ENCODE results near the gene EFNA1. TPM values are rescaled to one million over a fixed set of nuclear protein-coding genes. Genes with fewer than 3 reads are reported as not detected.

Gene EFNA1
- total RNA-seq, 1 donor from 2014 or later, result 22.1 TPM

- peaks cover 21% of the 10 kb centered on the region for H3K4me1 Mint-ChIP-seq (ENCODE audit: low read depth)
- H3K4me3 Mint-ChIP-seq (ENCODE audit: low read depth), result peak overlapping the region; percentile 97
- TF ChIP-seq CTCF (IDR thresholded peaks at IDR 0.05; ENCODE audit: unreplicated experiment), result no peak
- H3K27ac Mint-ChIP-seq, result peak overlapping the region; percentile 99
- peaks cover 7% of the 10 kb centered on the region for H3K27me3 Mint-ChIP-seq
- H3K9me3 Mint-ChIP-seq (ENCODE audit: low read depth), result no peaks in the 10 kb centered on the region
- DNase-seq (ENCODE audit: low spot score, unreplicated experiment), result no peak
- peaks cover 11% of the 10 kb centered on the region for H3K36me3 Mint-ChIP-seq (ENCODE audit: insufficient read depth)
Measured at GRCh38 chr1:155136748-155137147, 9.1 kb downstream of the EFNA1 start.

GRCh38 chr1:155137154-155137949, 9.7 kb downstream of the EFNA1 start:
- H3K36me3 Mint-ChIP-seq (ENCODE audit: insufficient read depth), result peaks cover 8% of the 10 kb centered on the region
- TF ChIP-seq CTCF (IDR thresholded peaks at IDR 0.05; ENCODE audit: unreplicated experiment), result no peak
- no peak overlapping the region for H3K27ac Mint-ChIP-seq
- H3K27me3 Mint-ChIP-seq, result peaks cover 10% of the 10 kb centered on the region
- no peaks in the 10 kb centered on the region for H3K9me3 Mint-ChIP-seq (ENCODE audit: low read depth)
- DNase-seq (ENCODE audit: low spot score, unreplicated experiment), result no peak
- peak overlapping the region; percentile 97 for H3K4me3 Mint-ChIP-seq (ENCODE audit: low read depth)
- peaks cover 21% of the 10 kb centered on the region for H3K4me1 Mint-ChIP-seq (ENCODE audit: low read depth)

- no peaks in the 10 kb centered on the region for H3K9me3 Mint-ChIP-seq (ENCODE audit: low read depth)
- peaks cover 14% of the 10 kb centered on the region for H3K27me3 Mint-ChIP-seq
- H3K36me3 Mint-ChIP-seq (ENCODE audit: insufficient read depth), result peaks cover 1% of the 10 kb centered on the region
- peak; percentile 66 for DNase-seq (ENCODE audit: low spot score, unreplicated experiment)
- H3K4me3 Mint-ChIP-seq (ENCODE audit: low read depth), result peak within 1 kb of the TSS; percentile 97
- peaks cover 16% of the 10 kb centered on the region for H3K4me1 Mint-ChIP-seq (ENCODE audit: low read depth)
- H3K27ac Mint-ChIP-seq, result peak within 1 kb of the TSS; percentile 95
- TF ChIP-seq CTCF (IDR thresholded peaks at IDR 0.05; ENCODE audit: unreplicated experiment), result no peak
Measured at GRCh38 chr1:155139895-155140629, 12.4 kb downstream of the EFNA1 start, which contains the start of gene DPM3. Gene DPM3, minus strand, starts transcription at chr1:155140531. Its CDS starts 291 bp downstream, at chr1:155140240.

- no peak for DNase-seq (ENCODE audit: low spot score, unreplicated experiment)
- peaks cover 13% of the 10 kb centered on the region for H3K4me1 Mint-ChIP-seq (ENCODE audit: low read depth)
- peak overlapping the region; percentile 95 for H3K27ac Mint-ChIP-seq
- H3K4me3 Mint-ChIP-seq (ENCODE audit: low read depth), result peak overlapping the region; percentile 97
- H3K9me3 Mint-ChIP-seq (ENCODE audit: low read depth), result no peaks in the 10 kb centered on the region
- H3K27me3 Mint-ChIP-seq, result peaks cover 17% of the 10 kb centered on the region
- no peak for TF ChIP-seq CTCF (IDR thresholded peaks at IDR 0.05; ENCODE audit: unreplicated experiment)
- H3K36me3 Mint-ChIP-seq (ENCODE audit: insufficient read depth), result peaks cover 1% of the 10 kb centered on the region
Measured at GRCh38 chr1:155140630-155140953, 12.9 kb downstream of the EFNA1 start.

- no peaks in the 10 kb centered on the region for H3K9me3 Mint-ChIP-seq (ENCODE audit: low read depth)
- H3K4me1 Mint-ChIP-seq (ENCODE audit: low read depth), result peaks cover 9% of the 10 kb centered on the region
- H3K4me3 Mint-ChIP-seq (ENCODE audit: low read depth), result peak overlapping the region; percentile 44
- peaks cover 23% of the 10 kb centered on the region for H3K27me3 Mint-ChIP-seq
- no peak overlapping the region for H3K27ac Mint-ChIP-seq
- DNase-seq (ENCODE audit: low spot score, unreplicated experiment), result no peak
- TF ChIP-seq CTCF (IDR thresholded peaks at IDR 0.05; ENCODE audit: unreplicated experiment), result no peak
- peaks cover 1% of the 10 kb centered on the region for H3K36me3 Mint-ChIP-seq (ENCODE audit: insufficient read depth)
Measured at GRCh38 chr1:155141749-155142148, 14.1 kb downstream of the EFNA1 start.

Measured in progenitor cell of endocrine pancreas (in vitro differentiated cells).